Gastroesophageal sphincter (tissue), 4 donors: ENCODE data around the gene FFAR3. TPM values are rescaled to one million over a fixed set of nuclear protein-coding genes. Genes with fewer than 3 reads are reported as not detected.

ENCODE experiments used
- ATAC-seq: fragments of 150-250 bp; one replicate; pipeline ENCODE4 v1.9.1; 2016; ENCODE audit warnings: mild to moderate bottlenecking, moderate library complexity
- H3K27ac ChIP-seq, 4 donors: fragments of 200-600 bp; sonication (generic) in 3 of 4; 1 replicate in 3 of 4; 2 replicates in 1 of 4; pipeline ENCODE4 v1.5.1; 2016 to 2019
- H3K27me3 ChIP-seq: fragments of 200-600 bp; sonication (generic); one replicate; pipeline ENCODE4 v1.5.1; 2019
- H3K36me3 ChIP-seq, 2 donors: fragments of 200-600 bp; sonication (generic); one replicate each; pipeline ENCODE4 v1.5.1; 2019; ENCODE audit warnings: control low read depth in 1 of 2
- H3K4me1 ChIP-seq, 3 donors: fragments of 200-600 bp; sonication (generic); 1 replicate in 2 of 3; 2 replicates in 1 of 3; pipeline ENCODE4 v1.5.1; 2016 to 2019; ENCODE audit warnings: control low read depth in 2 of 3
- H3K4me3 ChIP-seq, 2 donors: fragments of 200-600 bp; sonication (generic); one replicate each; pipeline ENCODE4 v1.5.1; 2019; ENCODE audit warnings: mild to moderate bottlenecking in 1 of 2, moderate library complexity in 1 of 2
- H3K9me3 ChIP-seq, 3 donors: fragments of 200-600 bp; sonication (generic); one replicate each; pipeline ENCODE4 v1.5.1; 2017 to 2019; ENCODE audit warnings: control low read depth in 2 of 3
- CTCF ChIP-seq, 4 experiments: fragments of 200-600 bp in 2 of 4; fragments of 450-650 bp in 2 of 4; sonication (generic) in 1 of 4; IDR thresholded peaks; one replicate each; pipeline ENCODE4 v1.5.1; 2017 to 2019; ENCODE audit warnings: antibody characterized with exemption in 4 of 4, mild to moderate bottlenecking in 2 of 4, moderate library complexity in 2 of 4
- EP300 ChIP-seq: sonication (generic); formaldehyde crosslinking; IDR thresholded peaks from one replicate; pipeline ENCODE4 v1.6.1; 2017; ENCODE audit warnings: antibody characterized with exemption, mild to moderate bottlenecking
- POLR2A ChIP-seq, 2 donors: fragments of 450-650 bp; IDR thresholded peaks; one replicate each; pipeline ENCODE4 v1.6.1; 2017; ENCODE audit warnings: antibody characterized with exemption in 2 of 2, mild to moderate bottlenecking in 2 of 2, moderate library complexity in 1 of 2
- POLR2AphosphoS5 ChIP-seq: sonication (generic); formaldehyde crosslinking; IDR thresholded peaks from one replicate; pipeline ENCODE4 v1.6.1; 2017; ENCODE audit warnings: antibody characterized with exemption
- WGBS, 2 donors: methylation state at CpG; one replicate each; pipeline ENCODE4 v1.1.5; 2018; ENCODE audit warnings: low coverage in 1 of 2; 5-methylcytosine and 5-hydroxymethylcytosine counted together
- total RNA-seq, 4 donors: library from RNA; depleted of rRNA; stranded (reverse); fragments of >200 nt; gene quantifications; one replicate each; pipeline ENCODE4 v1.1.0, GENCODE V29; 2016

The FFAR3 gene
- under 1 TPM in 1 of 4 donors, not detected in 3; 0.13 TPM for total RNA-seq

- no peak for TF ChIP-seq POLR2AphosphoS5
- no peak for TF ChIP-seq CTCF (IDR thresholded peaks at IDR 0.05)
- TF ChIP-seq POLR2A (IDR thresholded peaks at IDR 0.05): no peak
- TF ChIP-seq EP300: no peak
- H3K4me1 ChIP-seq: no peaks in the 10 kb centered on the region
- H3K9me3 ChIP-seq: no peaks in the 10 kb centered on the region
- no peaks in the 10 kb centered on the region for H3K36me3 ChIP-seq
- H3K4me3 ChIP-seq: no peak within 1 kb of the TSS
- peaks cover 48% of the 10 kb centered on the region for H3K27me3 ChIP-seq
- H3K27ac ChIP-seq: no peak within 1 kb of the TSS
- WGBS, 2 donors: 40 to 42% methylated on average over 13 to 15 of the region's 18 CpGs
- ATAC-seq: peak; percentile 39
These were observed at the start of gene FFAR3 for GRCh38 chr19:35357867-35358573. FFAR3 (plus strand) TSS chr19:35358460; CDS start chr19:35358891, 431 bp downstream.

- H3K27ac ChIP-seq: no peak overlapping the region
- no peaks in the 10 kb centered on the region for H3K36me3 ChIP-seq
- ATAC-seq: no peak
- H3K4me1 ChIP-seq: no peaks in the 10 kb centered on the region
- 78 to 89% methylated on average over 7 of the region's 7 CpGs for WGBS, 2 donors
- TF ChIP-seq EP300 (no peak), POLR2A (IDR thresholded peaks at IDR 0.05) (no peak), POLR2AphosphoS5 (no peak), CTCF (IDR thresholded peaks at IDR 0.05) (no peak)
- H3K4me3 ChIP-seq: no peak overlapping the region
- H3K27me3 ChIP-seq: peaks cover 58% of the 10 kb centered on the region
- H3K9me3 ChIP-seq: no peaks in the 10 kb centered on the region
These were observed 49.4 kb upstream of the FFAR3 start for GRCh38 chr19:35308910-35309309.

GRCh38 chr19:35309481-35310279 lies 48.6 kb upstream of the FFAR3 start:
- H3K4me1 ChIP-seq: no peaks in the 10 kb centered on the region
- H3K27me3 ChIP-seq: peaks cover 53% of the 10 kb centered on the region
- no peaks in the 10 kb centered on the region for H3K36me3 ChIP-seq
- H3K27ac ChIP-seq: no peak overlapping the region
- 53 to 67% methylated on average over 3 to 10 of the region's 47 CpGs for WGBS, 2 donors
- H3K4me3 ChIP-seq: no peak overlapping the region
- H3K9me3 ChIP-seq: no peaks in the 10 kb centered on the region
- no peak for ATAC-seq
- TF ChIP-seq POLR2AphosphoS5 (no peak), CTCF (IDR thresholded peaks at IDR 0.05) (no peak), POLR2A (IDR thresholded peaks at IDR 0.05) (no peak), EP300 (no peak)

- no peak overlapping the region for H3K27ac ChIP-seq
- WGBS, 2 donors: no CpG with 5 or more reads among the region's 12 CpGs
- no peak overlapping the region for H3K4me3 ChIP-seq
These were observed 47.9 kb upstream of the FFAR3 start for GRCh38 chr19:35310331-35310730.

More at GRCh38 chr19:35310331-35310730, 47.9 kb upstream of the FFAR3 start:
- TF ChIP-seq EP300: no peak
- TF ChIP-seq CTCF (IDR thresholded peaks at IDR 0.05): no peak
- no peak for TF ChIP-seq POLR2AphosphoS5
- TF ChIP-seq POLR2A (IDR thresholded peaks at IDR 0.05): no peak
- Histone ChIP-seq H3K36me3 (no peaks in the 10 kb centered on the region), H3K27me3 (peaks cover 52% of the 10 kb centered on the region), H3K4me1 (no peaks in the 10 kb centered on the region), H3K9me3 (no peaks in the 10 kb centered on the region)
- no peak for ATAC-seq
